Endodermal cell (in vitro differentiated cells): ENCODE results near the gene IQUB. TPM values are rescaled to one million over a fixed set of nuclear protein-coding genes. Genes with fewer than 3 reads are reported as not detected.

Experiments
- DNase-seq: peaks from one replicate; pipeline ENCODE4 v3.0.0-alpha.2; 2017
- H3K27ac ChIP-seq: 2 replicates; pipeline ENCODE4 v1.5.1; 2013; ENCODE audit warnings: mild to moderate bottlenecking, low read depth, low read length, moderate library complexity
- H3K27me3 ChIP-seq: 2 replicates; pipeline ENCODE4 v1.6.1; 2013; ENCODE audit warnings: mild to moderate bottlenecking, low read length, moderate library complexity; ENCODE audit not compliant: insufficient read depth, control insufficient read depth, poor library complexity, severe bottlenecking
- H3K36me3 ChIP-seq: 2 replicates; pipeline ENCODE4 v1.7.0; 2013; ENCODE audit warnings: mild to moderate bottlenecking, low read length, moderate library complexity; ENCODE audit not compliant: control insufficient read depth, insufficient read depth
- H3K4me1 ChIP-seq: one replicate; pipeline ENCODE4 v1.7.0; 2013; ENCODE audit warnings: low read length; ENCODE audit not compliant: control insufficient read depth, insufficient read depth
- H3K4me3 ChIP-seq: 2 replicates; pipeline ENCODE4 v1.5.1; 2013; ENCODE audit warnings: mild to moderate bottlenecking, low read length, moderate library complexity
- H3K9ac ChIP-seq: 2 replicates; pipeline ENCODE4 v1.6.1; 2013; ENCODE audit warnings: mild to moderate bottlenecking, low read length, moderate library complexity; ENCODE audit not compliant: poor library complexity, severe bottlenecking; ENCODE audit errors: extremely low read depth
- H3K9me3 ChIP-seq: 2 replicates; pipeline ENCODE4 v1.6.1; 2013; ENCODE audit warnings: mild to moderate bottlenecking, low read length, moderate library complexity; ENCODE audit not compliant: control insufficient read depth
- H3K27ac Mint-ChIP-seq: 2 replicates; pipeline ENCODE4 v1.8.0; 2020; ENCODE audit warnings: mixed read lengths
- H3K27me3 Mint-ChIP-seq: 2 replicates; pipeline ENCODE4 v1.8.0; 2021; ENCODE audit warnings: mild to moderate bottlenecking, mixed read lengths; ENCODE audit not compliant: insufficient read depth
- H3K36me3 Mint-ChIP-seq: 2 replicates; pipeline ENCODE4 v1.8.0; 2020; ENCODE audit warnings: low read depth, mixed read lengths
- H3K4me1 Mint-ChIP-seq: 2 replicates; pipeline ENCODE4 v1.8.0; 2020; ENCODE audit warnings: mixed read lengths
- H3K4me3 Mint-ChIP-seq: 2 replicates; pipeline ENCODE4 v1.8.0; 2020; ENCODE audit warnings: mild to moderate bottlenecking, moderate library complexity, mixed read lengths
- H3K9me3 Mint-ChIP-seq: 2 replicates; pipeline ENCODE4 v1.8.0; 2020; ENCODE audit warnings: mild to moderate bottlenecking, mixed read lengths
- CTCF ChIP-seq: fragments of 200-600 bp; sonication (generic); conservative IDR thresholded peaks from 2 replicates; pipeline ENCODE4 v1.5.0; 2021; ENCODE audit warnings: antibody characterized with exemption, mild to moderate bottlenecking
- WGBS, 2 experiments: methylation state at CpG; one replicate each; pipeline versions ENCODE4 v1.1.5 to v1.1.7; 2013; ENCODE audit warnings: missing lambda C conversion rate in 2 of 2, mixed read lengths in 1 of 2; ENCODE audit not compliant: insufficient coverage in 1 of 2, insufficient read length in 1 of 2; 5-methylcytosine and 5-hydroxymethylcytosine counted together
- total RNA-seq, 2 donors: library from RNA; stranded (reverse); fragmentation: NEBNext Ultra II Directional in 1 of 2; extraction: Animal tissue kit (Norgen Biotek cat#: 25700) in 1 of 2; gene quantifications; 2 replicates in 1 of 2; 3 replicates in 1 of 2; pipeline ENCODE4 v1.2.1, GENCODE V29; 2021

The IQUB gene
- total RNA-seq, 2 donors from 2014 or later = 0.88 to 2.1 TPM

GRCh38 chr7:123463890-123464289 lies 70.5 kb downstream of the IQUB start:
- Histone ChIP-seq H3K9me3 (no peaks in the 10 kb centered on the region), H3K36me3 (no peaks in the 10 kb centered on the region), H3K4me3 (no peak overlapping the region), H3K4me1 (no peaks in the 10 kb centered on the region), H3K9ac (no peak overlapping the region), H3K27me3 (no peaks in the 10 kb centered on the region), H3K27ac (no peak overlapping the region)
- Mint-ChIP-seq H3K4me3 (no peak overlapping the region), H3K4me1 (no peaks in the 10 kb centered on the region), H3K27ac (no peak overlapping the region), H3K9me3 (no peaks in the 10 kb centered on the region), H3K27me3 (no peaks in the 10 kb centered on the region), H3K36me3 (no peaks in the 10 kb centered on the region)
- 100% methylated on average over 2 of the region's 2 CpGs; no CpG with 5 or more reads in 1 of the 2 experiments for WGBS, 2 experiments
- TF ChIP-seq CTCF = no peak
- DNase-seq = no peak

DNA sequence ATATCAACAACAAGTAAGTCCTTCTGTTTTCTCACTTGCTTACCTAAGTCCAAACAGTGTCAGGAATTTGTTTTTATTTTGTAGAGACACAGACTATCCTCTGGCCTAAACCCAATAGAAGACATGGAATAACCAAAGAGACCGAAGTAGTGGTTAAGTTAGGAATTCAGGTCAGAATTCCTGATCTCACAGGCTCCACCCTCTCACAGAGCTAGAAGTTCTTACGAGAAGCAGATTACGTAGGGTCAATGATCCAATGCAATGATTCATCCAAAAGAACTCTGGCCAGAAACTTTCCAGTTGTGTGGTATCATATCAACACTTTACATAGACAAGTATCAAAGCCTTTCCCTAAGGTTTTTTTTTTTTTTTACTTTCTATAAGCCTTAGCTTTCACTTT lies 73.8 kb downstream of the IQUB start:
- no peak overlapping the region for H3K4me3 ChIP-seq
- no peak for DNase-seq
- Mint-ChIP-seq H3K9me3 (no peaks in the 10 kb centered on the region), H3K27ac (no peak overlapping the region), H3K27me3 (no peaks in the 10 kb centered on the region), H3K4me3 (no peak overlapping the region), H3K36me3 (no peaks in the 10 kb centered on the region), H3K4me1 (no peaks in the 10 kb centered on the region)
- H3K27me3 ChIP-seq = no peaks in the 10 kb centered on the region
- H3K4me1 ChIP-seq = no peaks in the 10 kb centered on the region
- H3K27ac ChIP-seq = no peak overlapping the region
- 89 to 100% methylated on average over 1 to 3 of the region's 3 CpGs for WGBS, 2 experiments
- TF ChIP-seq CTCF = no peak
- no peak overlapping the region for H3K9ac ChIP-seq
- no peaks in the 10 kb centered on the region for H3K9me3 ChIP-seq
- no peaks in the 10 kb centered on the region for H3K36me3 ChIP-seq

DNA sequence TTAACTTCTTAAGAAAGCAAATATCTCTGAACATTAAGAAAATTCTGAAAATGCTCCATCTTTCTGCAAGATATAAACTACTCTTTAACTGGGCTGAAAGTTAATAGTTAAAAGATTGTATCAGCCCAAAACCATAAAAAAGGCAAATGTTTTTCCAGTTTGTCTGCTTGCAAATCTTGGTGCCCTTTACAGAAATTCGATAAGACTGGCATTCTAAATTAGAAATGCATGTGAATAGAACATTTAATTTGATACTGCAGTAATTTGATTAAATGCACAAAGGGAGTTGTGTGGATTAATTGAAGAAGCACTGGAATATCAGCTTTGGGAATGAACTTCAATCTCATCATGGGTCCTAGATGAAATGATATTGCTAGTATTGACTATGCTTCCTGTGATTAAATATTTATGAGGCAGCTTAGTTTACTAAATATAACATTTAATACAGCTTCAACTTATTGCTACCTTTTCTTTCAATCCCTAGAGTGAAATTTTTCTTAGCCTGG lies 78.4 kb downstream of the IQUB start:
- H3K27ac Mint-ChIP-seq = no peak overlapping the region
- H3K4me1 ChIP-seq = no peaks in the 10 kb centered on the region
- no peaks in the 10 kb centered on the region for H3K4me1 Mint-ChIP-seq
- no peaks in the 10 kb centered on the region for H3K9me3 ChIP-seq
- DNase-seq = no peak
- H3K4me3 ChIP-seq = no peak overlapping the region
- H3K9ac ChIP-seq = no peak overlapping the region
- H3K27me3 Mint-ChIP-seq = no peaks in the 10 kb centered on the region
- H3K36me3 Mint-ChIP-seq = no peaks in the 10 kb centered on the region
- no peak overlapping the region for H3K4me3 Mint-ChIP-seq
- WGBS, 2 experiments = 82 to 100% methylated on average over 1 of the region's 1 CpG
- H3K27me3 ChIP-seq = no peaks in the 10 kb centered on the region
- no peaks in the 10 kb centered on the region for H3K36me3 ChIP-seq
- no peak for TF ChIP-seq CTCF
- H3K27ac ChIP-seq = no peak overlapping the region
- H3K9me3 Mint-ChIP-seq = peaks cover 8% of the 10 kb centered on the region
